ENCODE data around the gene CLIP1. TPM values are rescaled to one million over a fixed set of nuclear protein-coding genes. Genes with fewer than 3 reads are reported as not detected.

CLIP1 gene
- polyA plus RNA-seq, 1 donor (not counting 4 experiments of a cell fraction or from before 2014, with no cell fraction given) = 54.0 TPM

DNA sequence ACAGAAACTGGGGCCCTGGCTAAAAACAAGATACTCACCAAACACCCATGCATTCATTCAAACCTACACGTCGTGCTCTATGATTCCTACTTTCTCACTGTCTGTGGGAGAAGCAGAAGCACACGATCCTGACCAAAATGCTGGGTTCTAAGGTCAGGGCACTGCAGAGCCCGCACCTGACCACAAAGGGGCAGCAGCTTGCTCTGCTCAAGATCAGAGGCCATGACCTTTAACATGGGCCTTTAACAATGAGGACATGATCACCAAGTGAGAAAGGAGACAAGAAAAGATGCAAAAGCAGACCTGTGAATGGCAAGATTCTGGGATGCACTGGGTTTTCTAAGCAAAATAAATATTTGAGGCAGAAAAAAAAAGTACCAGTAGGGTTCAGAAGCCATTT is 116.1 kb downstream of the CLIP1 start:
- dilution Hi-C loops (cut with MboI; ENCODE audit: extremely low pct_ligation_motif_present, low sequenced_read_pairs) = no loop called here
- TF ChIP-seq, protein P1, sequence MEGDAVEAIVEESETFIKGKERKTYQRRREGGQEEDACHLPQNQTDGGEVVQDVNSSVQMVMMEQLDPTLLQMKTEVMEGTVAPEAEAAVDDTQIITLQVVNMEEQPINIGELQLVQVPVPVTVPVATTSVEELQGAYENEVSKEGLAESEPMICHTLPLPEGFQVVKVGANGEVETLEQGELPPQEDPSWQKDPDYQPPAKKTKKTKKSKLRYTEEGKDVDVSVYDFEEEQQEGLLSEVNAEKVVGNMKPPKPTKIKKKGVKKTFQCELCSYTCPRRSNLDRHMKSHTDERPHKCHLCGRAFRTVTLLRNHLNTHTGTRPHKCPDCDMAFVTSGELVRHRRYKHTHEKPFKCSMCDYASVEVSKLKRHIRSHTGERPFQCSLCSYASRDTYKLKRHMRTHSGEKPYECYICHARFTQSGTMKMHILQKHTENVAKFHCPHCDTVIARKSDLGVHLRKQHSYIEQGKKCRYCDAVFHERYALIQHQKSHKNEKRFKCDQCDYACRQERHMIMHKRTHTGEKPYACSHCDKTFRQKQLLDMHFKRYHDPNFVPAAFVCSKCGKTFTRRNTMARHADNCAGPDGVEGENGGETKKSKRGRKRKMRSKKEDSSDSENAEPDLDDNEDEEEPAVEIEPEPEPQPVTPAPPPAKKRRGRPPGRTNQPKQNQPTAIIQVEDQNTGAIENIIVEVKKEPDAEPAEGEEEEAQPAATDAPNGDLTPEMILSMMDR (optimal IDR thresholded peaks at IDR 0.05 in 1 of 3, IDR thresholded peaks at IDR 0.05 in 1 of 3, conservative IDR thresholded peaks at IDR 0.05 in 1 of 3; ENCODE audit: extremely low read depth in 1 of 3, insufficient read depth in 2 of 3, low read length in 3 of 3) = peak in 1 of 3 experiments; percentile 14
- no peak for TF ChIP-seq EZH2 (IDR thresholded peaks at IDR 0.05; ENCODE audit: low read length)
- no peak overlapping the region for H3K9ac ChIP-seq (ENCODE audit: control insufficient read depth, extremely low read depth, insufficient read depth, low read length)
- no peak overlapping the region for H2AFZ ChIP-seq (ENCODE audit: control insufficient read depth, low read length)
- no peaks in the 10 kb centered on the region for H3K9me1 ChIP-seq (ENCODE audit: control insufficient read depth, extremely low read depth, insufficient read depth, low read length)
- H3K4me2 ChIP-seq (ENCODE audit: control insufficient read depth, extremely low read depth, insufficient read depth, low read depth, low read length) = no peak overlapping the region
- H3K4me1 ChIP-seq (ENCODE audit: control insufficient read depth, extremely low read depth, insufficient read depth, low read length) = no peaks in the 10 kb centered on the region
- DNase-seq (ENCODE audit: low read depth, low spot score) (no peak), FAIRE-seq (no peak)
- H3K79me2 ChIP-seq (ENCODE audit: control insufficient read depth, insufficient read depth, low read length) = no peaks in the 10 kb centered on the region
- no peaks in the 10 kb centered on the region for H3K27me3 ChIP-seq (ENCODE audit: control insufficient read depth, extremely low read depth, insufficient read depth, low read length)
- no peak overlapping the region for H3K4me3 ChIP-seq (ENCODE audit: control insufficient read depth in 2 of 3, extremely low read depth in 1 of 3, insufficient read depth in 2 of 3, low read depth in 1 of 3, low read length in 3 of 3)
- H4K20me1 ChIP-seq (ENCODE audit: control insufficient read depth, extremely low read depth, insufficient read depth, low read length) = no peaks in the 10 kb centered on the region
- no peaks in the 10 kb centered on the region for H3K9me3 ChIP-seq (ENCODE audit: control insufficient read depth, low read depth, low read length)
- H3K36me3 ChIP-seq (ENCODE audit: control insufficient read depth in 2 of 2, extremely low read depth in 1 of 2, insufficient read depth in 2 of 2, low read length in 2 of 2) = peaks cover 18 to 27% of the 10 kb centered on the region in 2 experiments
- H3K27ac ChIP-seq (ENCODE audit: control insufficient read depth, insufficient read depth, low read length) = no peak overlapping the region

DNA sequence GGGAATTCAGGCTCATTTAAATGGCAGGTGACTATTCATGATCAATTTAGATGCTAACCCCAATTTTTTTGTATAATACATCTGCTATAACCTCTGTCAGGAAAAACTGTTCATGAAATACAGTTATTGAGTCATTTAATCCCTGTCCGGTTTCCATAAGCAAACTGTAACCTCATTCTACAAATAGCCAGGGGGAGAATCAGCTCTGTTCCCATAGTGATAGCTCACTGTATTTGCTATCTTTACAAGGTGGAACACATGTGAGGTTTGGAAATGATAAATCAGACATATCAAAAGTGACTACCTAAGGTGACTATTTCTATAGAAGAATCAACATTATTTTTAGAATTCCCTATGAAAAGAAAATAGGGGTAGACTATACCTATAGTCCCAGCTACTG is 117.5 kb downstream of the CLIP1 start:
- Histone ChIP-seq H3K9ac (ENCODE audit: control insufficient read depth, extremely low read depth, insufficient read depth, low read length) (no peak overlapping the region), H4K20me1 (ENCODE audit: control insufficient read depth, extremely low read depth, insufficient read depth, low read length) (no peaks in the 10 kb centered on the region), H3K9me3 (ENCODE audit: control insufficient read depth, low read depth, low read length) (no peaks in the 10 kb centered on the region), H3K79me2 (ENCODE audit: control insufficient read depth, insufficient read depth, low read length) (no peaks in the 10 kb centered on the region), H3K4me3 (ENCODE audit: control insufficient read depth in 2 of 3, extremely low read depth in 1 of 3, insufficient read depth in 2 of 3, low read depth in 1 of 3, low read length in 3 of 3) (no peak overlapping the region), H3K27me3 (ENCODE audit: control insufficient read depth, extremely low read depth, insufficient read depth, low read length) (no peaks in the 10 kb centered on the region), H3K27ac (ENCODE audit: control insufficient read depth, insufficient read depth, low read length) (no peak overlapping the region), H3K9me1 (ENCODE audit: control insufficient read depth, extremely low read depth, insufficient read depth, low read length) (no peaks in the 10 kb centered on the region), H3K4me1 (ENCODE audit: control insufficient read depth, extremely low read depth, insufficient read depth, low read length) (no peaks in the 10 kb centered on the region), H3K36me3 (ENCODE audit: control insufficient read depth in 2 of 2, extremely low read depth in 1 of 2, insufficient read depth in 2 of 2, low read length in 2 of 2) (peaks cover 18 to 28% of the 10 kb centered on the region in 2 experiments), H2AFZ (ENCODE audit: control insufficient read depth, low read length) (no peak overlapping the region), H3K4me2 (ENCODE audit: control insufficient read depth, extremely low read depth, insufficient read depth, low read depth, low read length) (no peak overlapping the region)
- dilution Hi-C loops (cut with MboI; ENCODE audit: extremely low pct_ligation_motif_present, low sequenced_read_pairs) = no loop called here
- no peak for TF ChIP-seq EZH2 (IDR thresholded peaks at IDR 0.05; ENCODE audit: low read length)
- TF ChIP-seq, protein P1 (optimal IDR thresholded peaks at IDR 0.05 in 1 of 3, IDR thresholded peaks at IDR 0.05 in 1 of 3, conservative IDR thresholded peaks at IDR 0.05 in 1 of 3; ENCODE audit: extremely low read depth in 1 of 3, insufficient read depth in 2 of 3, low read length in 3 of 3) = no peak
- DNase-seq (ENCODE audit: low read depth, low spot score) = no peak
- FAIRE-seq = no peak
